ENCODE results near the gene HIPK4.
A peak's percentile ranks its signal among the peaks of the same experiment; 100 is the strongest.
"Not testable (repeated sequence)": the region's sequence is repeated elsewhere in the genome, so short reads cannot be mapped to it uniquely, and the experiment has no call there.

The HIPK4 gene

DNA sequence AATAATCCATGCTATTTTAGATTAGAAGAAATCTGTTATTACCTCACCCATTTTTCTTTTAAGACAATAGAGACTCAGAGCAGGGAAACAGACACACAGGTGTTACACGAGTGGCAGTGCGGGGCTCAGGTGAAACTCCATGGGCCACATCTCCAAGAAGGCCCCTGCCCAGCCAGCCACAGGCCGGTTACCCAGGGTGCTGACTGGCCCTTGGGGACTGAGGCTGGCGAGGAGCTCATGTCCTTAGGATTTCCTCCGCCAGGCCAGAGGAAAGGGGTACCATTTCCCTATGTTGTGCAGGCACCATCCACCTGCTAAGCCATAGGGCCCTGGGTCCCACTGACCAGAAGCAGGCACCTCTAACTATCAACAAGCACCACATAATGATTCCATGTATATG lies 52.4 kb downstream of the HIPK4 start:
- DNase-seq (ENCODE audit: low spot score) = no peak

DNA sequence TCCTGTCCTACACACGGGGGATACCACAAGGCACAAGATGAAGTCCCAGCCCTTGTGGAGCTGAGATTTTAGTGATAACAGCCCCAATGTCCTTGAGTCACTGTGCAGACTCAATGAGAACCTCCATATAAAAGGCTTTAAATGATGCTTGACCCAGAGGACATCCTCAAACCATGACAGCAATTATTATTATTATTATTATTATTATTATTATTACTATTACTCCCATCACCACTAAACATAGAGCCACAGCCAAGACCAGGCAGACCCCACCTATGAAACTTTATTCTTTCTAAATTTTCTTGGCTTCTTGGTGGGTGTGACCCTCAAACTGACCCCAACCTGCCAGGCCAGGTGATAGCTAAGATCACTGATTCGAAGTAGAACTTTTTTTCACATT lies 52.9 kb downstream of the HIPK4 start:
- no peak for DNase-seq (ENCODE audit: low spot score)

DNA sequence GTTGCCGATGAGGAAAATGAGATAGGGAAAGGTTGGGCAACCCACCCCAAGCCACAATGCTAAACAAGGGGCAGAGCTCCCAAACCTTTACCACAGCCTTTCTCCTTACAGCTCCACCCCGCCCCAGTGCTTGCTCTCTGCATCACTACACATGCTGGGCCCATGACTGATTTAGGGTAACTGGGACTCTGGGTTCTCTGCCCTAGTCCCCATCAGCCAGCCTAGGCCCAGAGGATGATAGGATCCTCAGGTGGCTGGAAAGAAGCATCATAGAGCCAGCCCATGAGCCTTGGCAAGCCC lies 53.4 kb downstream of the HIPK4 start:
- no peak for DNase-seq (ENCODE audit: low spot score)

DNA sequence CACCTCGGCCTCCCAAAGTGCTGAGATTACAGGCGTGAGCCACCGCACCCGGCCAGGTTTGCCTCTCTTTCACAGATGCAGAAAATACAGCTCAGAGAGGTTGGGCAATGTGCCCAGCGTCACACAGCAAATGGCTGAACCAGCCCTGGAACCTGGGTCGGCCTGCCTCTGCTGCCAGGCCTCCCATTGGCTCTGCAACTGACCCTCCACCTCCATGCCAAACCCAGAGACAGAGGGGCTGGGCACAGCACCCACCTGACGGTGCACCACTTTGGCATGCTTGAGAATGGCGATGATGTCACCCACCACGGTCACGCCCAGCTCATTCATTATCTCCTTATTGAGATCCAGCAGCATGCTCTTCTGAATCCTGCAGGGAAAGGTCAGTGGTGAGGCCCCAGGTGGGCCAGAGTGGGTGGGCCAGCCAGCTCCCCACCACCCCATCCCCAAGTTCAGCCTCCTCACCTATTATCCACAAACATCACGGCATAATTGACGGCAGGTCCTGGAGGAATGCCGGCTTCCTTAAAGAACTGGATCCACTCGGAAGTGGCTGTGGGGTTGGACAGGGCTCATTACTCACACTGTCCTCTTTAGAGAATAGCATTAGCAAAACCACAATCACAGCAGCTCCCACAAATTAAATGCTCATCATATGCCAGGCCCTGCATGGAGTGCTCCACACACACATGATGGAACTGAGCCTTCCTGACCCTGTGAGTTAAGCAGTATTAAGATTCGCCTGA lies 54.0 kb downstream of the HIPK4 start:
- no peak for DNase-seq (ENCODE audit: low spot score)

DNA sequence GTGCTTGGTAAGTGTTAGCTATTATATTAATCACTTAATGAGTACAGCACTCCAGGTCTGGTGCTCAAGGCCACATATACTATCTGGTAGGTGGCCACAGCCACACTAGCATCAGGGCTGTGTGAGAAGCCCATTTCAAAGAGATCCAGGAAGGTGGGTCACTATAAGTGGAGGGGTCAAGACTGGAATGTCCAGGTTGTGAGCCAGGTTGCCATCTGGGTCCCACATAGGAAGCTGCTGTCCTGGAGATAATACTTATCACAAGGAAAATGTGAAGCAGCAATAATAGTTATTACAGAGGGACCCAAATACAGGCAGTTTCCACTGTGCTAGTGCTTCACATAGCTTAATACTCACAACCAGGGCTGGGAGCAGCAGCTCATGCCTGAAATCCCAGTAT lies 54.9 kb downstream of the HIPK4 start:
- no peak for DNase-seq (ENCODE audit: low spot score)

DNA sequence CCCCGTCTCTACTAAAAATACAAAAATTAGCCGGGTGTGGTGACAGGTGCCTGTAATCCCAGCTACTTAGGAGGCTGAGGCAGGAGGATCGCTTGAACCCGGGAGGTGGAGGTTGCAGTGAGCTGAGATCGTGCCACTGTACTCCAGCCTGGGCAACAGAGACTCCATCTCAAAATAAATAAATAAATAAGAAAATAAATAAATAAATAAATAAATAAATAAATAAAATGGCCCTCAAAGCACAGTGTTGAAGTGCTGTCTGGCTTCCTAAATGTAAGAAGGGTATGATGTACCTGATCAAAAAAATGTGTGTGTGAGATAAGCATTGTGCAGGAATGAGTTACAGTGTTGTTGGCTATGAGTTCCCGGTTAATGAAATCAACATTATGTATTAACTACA lies 56.9 kb downstream of the HIPK4 start:
- not testable (repeated sequence) for DNase-seq (ENCODE audit: low spot score)

DNA sequence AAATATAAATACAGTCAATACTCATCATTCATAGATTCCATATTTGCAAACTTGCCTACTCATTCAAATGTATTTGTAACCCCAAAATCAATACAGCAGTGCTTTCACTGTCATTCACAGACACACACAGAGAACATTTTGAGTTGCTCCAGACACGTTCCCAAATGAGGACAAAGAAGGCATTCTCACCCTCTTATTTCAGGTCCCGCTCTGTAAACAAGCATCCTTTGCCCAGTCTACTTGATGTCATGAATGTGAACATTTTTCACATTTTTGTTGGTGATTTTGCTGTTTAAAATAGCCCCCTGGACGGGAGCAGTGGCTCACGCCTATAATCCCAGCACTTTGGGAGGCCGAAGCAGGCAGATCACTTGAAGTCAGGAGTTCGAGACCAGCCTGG lies 57.3 kb downstream of the HIPK4 start:
- DNase-seq (ENCODE audit: low spot score) = peak; percentile 90

DNA sequence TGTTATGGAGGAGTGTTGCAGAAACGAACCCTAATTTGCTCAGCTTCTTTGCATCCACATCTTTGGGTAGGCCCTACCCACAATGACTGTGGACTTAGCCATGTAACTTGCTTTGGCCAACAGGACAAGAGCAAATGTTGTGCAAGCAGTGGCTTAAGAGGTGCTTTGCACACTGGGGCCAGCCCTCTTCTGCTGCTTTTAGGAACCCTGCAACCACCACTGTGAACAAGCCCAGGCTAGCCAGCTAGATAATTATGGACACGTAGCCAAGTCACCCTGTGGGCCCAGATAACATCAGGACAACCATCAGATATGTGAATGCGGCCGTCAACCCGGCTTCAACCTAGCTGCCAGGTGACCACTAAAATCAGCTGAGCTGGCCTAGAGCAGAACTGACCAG lies 58.9 kb downstream of the HIPK4 start:
- no peak for DNase-seq (ENCODE audit: low spot score)

Data from pons (tissue), 1 donor.